ENCODE measurements around the gene SAT2.

SAT2 gene

GRCh38 chr17:7668482-7668881 is 40.9 kb upstream of the SAT2 start:
- Histone ChIP-seq H3K4me2 (ENCODE audit: low read length) (no peak overlapping the region), H2AFZ (ENCODE audit: low read depth, low read length) (no peak overlapping the region), H3K4me1 (ENCODE audit: low read length) (no peaks in the 10 kb centered on the region), H4K20me1 (ENCODE audit: insufficient read depth, low read length) (no peaks in the 10 kb centered on the region), H3K27me3 (ENCODE audit: low read depth, low read length) (no peaks in the 10 kb centered on the region), H3K36me3 (replicated peaks; ENCODE audit: low read depth, low read length) (peaks cover 18% of the 10 kb centered on the region), H3K4me3 (ENCODE audit: low read length) (no peak overlapping the region), H3K27ac (ENCODE audit: low read length) (no peak overlapping the region), H3K79me2 (ENCODE audit: low read length) (no peaks in the 10 kb centered on the region), H3K9me3 (ENCODE audit: insufficient read depth, low read length) (no peaks in the 10 kb centered on the region), H3K9ac (ENCODE audit: low read length) (no peak overlapping the region)
- TF ChIP-seq EZH2phosphoT487 (IDR thresholded peaks at IDR 0.05; ENCODE audit: low read depth): no peak
- TF ChIP-seq, protein P1, sequence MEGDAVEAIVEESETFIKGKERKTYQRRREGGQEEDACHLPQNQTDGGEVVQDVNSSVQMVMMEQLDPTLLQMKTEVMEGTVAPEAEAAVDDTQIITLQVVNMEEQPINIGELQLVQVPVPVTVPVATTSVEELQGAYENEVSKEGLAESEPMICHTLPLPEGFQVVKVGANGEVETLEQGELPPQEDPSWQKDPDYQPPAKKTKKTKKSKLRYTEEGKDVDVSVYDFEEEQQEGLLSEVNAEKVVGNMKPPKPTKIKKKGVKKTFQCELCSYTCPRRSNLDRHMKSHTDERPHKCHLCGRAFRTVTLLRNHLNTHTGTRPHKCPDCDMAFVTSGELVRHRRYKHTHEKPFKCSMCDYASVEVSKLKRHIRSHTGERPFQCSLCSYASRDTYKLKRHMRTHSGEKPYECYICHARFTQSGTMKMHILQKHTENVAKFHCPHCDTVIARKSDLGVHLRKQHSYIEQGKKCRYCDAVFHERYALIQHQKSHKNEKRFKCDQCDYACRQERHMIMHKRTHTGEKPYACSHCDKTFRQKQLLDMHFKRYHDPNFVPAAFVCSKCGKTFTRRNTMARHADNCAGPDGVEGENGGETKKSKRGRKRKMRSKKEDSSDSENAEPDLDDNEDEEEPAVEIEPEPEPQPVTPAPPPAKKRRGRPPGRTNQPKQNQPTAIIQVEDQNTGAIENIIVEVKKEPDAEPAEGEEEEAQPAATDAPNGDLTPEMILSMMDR (IDR thresholded peaks at IDR 0.05; ENCODE audit: low read depth, low read length): no peak

DNA sequence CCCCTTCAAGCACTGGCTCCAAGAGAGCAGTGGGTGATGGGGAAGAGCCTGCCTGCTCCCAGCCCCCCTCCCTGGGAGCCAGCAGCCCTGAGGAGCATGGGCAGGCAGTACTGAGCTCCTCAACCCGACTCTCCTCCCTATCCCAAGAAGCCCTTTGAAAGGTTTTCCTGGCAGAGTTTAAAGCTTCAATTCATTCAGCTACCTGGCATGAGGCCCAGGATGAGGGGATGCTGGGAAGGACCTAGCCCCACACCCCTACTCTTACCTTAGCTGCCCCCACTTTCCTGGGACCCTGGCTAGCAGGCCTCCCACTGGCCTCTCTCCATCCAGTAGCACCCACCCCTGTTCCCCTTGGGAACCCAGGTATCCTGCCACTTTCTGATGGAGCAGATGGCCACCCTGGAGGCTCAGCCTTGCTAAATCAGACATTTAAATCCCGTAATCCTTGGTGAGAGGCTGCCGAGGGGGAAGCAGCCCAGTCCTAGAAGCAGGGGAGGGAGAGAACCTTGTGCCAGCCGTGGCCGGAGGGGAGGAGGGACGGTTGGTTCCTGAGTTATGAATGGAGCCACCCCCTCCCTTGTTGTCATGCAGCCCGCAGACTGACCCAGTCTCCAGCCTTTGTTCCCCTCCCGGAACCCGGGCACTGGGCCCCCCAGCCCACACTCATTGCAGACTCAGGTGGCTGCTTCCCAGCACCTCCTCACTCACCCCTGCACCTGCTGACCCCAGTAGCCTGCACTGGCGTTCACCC is 40.2 kb upstream of the SAT2 start:
- Histone ChIP-seq H3K4me2 (ENCODE audit: low read length) (no peak overlapping the region), H3K27ac (ENCODE audit: low read length) (no peak overlapping the region), H4K20me1 (ENCODE audit: insufficient read depth, low read length) (no peaks in the 10 kb centered on the region), H3K36me3 (replicated peaks; ENCODE audit: low read depth, low read length) (peaks cover 13% of the 10 kb centered on the region), H2AFZ (ENCODE audit: low read depth, low read length) (no peak overlapping the region), H3K4me1 (ENCODE audit: low read length) (no peaks in the 10 kb centered on the region), H3K4me3 (ENCODE audit: low read length) (no peak overlapping the region), H3K27me3 (ENCODE audit: low read depth, low read length) (no peaks in the 10 kb centered on the region), H3K9me3 (ENCODE audit: insufficient read depth, low read length) (no peaks in the 10 kb centered on the region), H3K9ac (ENCODE audit: low read length) (no peak overlapping the region), H3K79me2 (ENCODE audit: low read length) (no peaks in the 10 kb centered on the region)
- no peak for TF ChIP-seq EZH2phosphoT487 (IDR thresholded peaks at IDR 0.05; ENCODE audit: low read depth)
- TF ChIP-seq, protein P1 (IDR thresholded peaks at IDR 0.05; ENCODE audit: low read depth, low read length): no peak

- Histone ChIP-seq H3K9ac (ENCODE audit: low read length) (no peak overlapping the region), H2AFZ (ENCODE audit: low read depth, low read length) (no peak overlapping the region), H3K36me3 (replicated peaks; ENCODE audit: low read depth, low read length) (no peaks in the 10 kb centered on the region), H3K4me2 (ENCODE audit: low read length) (no peak overlapping the region), H3K4me1 (ENCODE audit: low read length) (no peaks in the 10 kb centered on the region), H3K4me3 (ENCODE audit: low read length) (no peak overlapping the region), H3K27ac (ENCODE audit: low read length) (no peak overlapping the region), H3K79me2 (ENCODE audit: low read length) (no peaks in the 10 kb centered on the region), H3K9me3 (ENCODE audit: insufficient read depth, low read length) (no peaks in the 10 kb centered on the region), H3K27me3 (ENCODE audit: low read depth, low read length) (no peaks in the 10 kb centered on the region), H4K20me1 (ENCODE audit: insufficient read depth, low read length) (no peaks in the 10 kb centered on the region)
- TF ChIP-seq EZH2phosphoT487 (IDR thresholded peaks at IDR 0.05; ENCODE audit: low read depth): no peak
- TF ChIP-seq, protein P1 (IDR thresholded peaks at IDR 0.05; ENCODE audit: low read depth, low read length): no peak
Measured at GRCh38 chr17:7656958-7657609, 29.5 kb upstream of the SAT2 start.

- Histone ChIP-seq H3K4me1 (ENCODE audit: low read length) (no peaks in the 10 kb centered on the region), H2AFZ (ENCODE audit: low read depth, low read length) (no peak overlapping the region)
Measured at GRCh38 chr17:7655541-7655840, 27.9 kb upstream of the SAT2 start.

More at GRCh38 chr17:7655541-7655840, 27.9 kb upstream of the SAT2 start:
- H3K79me2 ChIP-seq (ENCODE audit: low read length): no peaks in the 10 kb centered on the region
- no peak overlapping the region for H3K9ac ChIP-seq (ENCODE audit: low read length)
- no peaks in the 10 kb centered on the region for H3K27me3 ChIP-seq (ENCODE audit: low read depth, low read length)
- no peak overlapping the region for H3K4me2 ChIP-seq (ENCODE audit: low read length)
- H3K9me3 ChIP-seq (ENCODE audit: insufficient read depth, low read length): no peaks in the 10 kb centered on the region
- no peaks in the 10 kb centered on the region for H3K36me3 ChIP-seq (replicated peaks; ENCODE audit: low read depth, low read length)
- H3K27ac ChIP-seq (ENCODE audit: low read length): no peak overlapping the region
- no peak for TF ChIP-seq EZH2phosphoT487 (IDR thresholded peaks at IDR 0.05; ENCODE audit: low read depth)
- TF ChIP-seq, protein P1 (IDR thresholded peaks at IDR 0.05; ENCODE audit: low read depth, low read length): no peak
- H4K20me1 ChIP-seq (ENCODE audit: insufficient read depth, low read length): no peaks in the 10 kb centered on the region
- no peak overlapping the region for H3K4me3 ChIP-seq (ENCODE audit: low read length)

Data from OCI-LY3 (cell line).